ENCODE measurements around the gene PKD2.

GRCh38 chr4:88022289-88022688 is 14.9 kb downstream of the PKD2 start:
- TF ChIP-seq, protein P1, sequence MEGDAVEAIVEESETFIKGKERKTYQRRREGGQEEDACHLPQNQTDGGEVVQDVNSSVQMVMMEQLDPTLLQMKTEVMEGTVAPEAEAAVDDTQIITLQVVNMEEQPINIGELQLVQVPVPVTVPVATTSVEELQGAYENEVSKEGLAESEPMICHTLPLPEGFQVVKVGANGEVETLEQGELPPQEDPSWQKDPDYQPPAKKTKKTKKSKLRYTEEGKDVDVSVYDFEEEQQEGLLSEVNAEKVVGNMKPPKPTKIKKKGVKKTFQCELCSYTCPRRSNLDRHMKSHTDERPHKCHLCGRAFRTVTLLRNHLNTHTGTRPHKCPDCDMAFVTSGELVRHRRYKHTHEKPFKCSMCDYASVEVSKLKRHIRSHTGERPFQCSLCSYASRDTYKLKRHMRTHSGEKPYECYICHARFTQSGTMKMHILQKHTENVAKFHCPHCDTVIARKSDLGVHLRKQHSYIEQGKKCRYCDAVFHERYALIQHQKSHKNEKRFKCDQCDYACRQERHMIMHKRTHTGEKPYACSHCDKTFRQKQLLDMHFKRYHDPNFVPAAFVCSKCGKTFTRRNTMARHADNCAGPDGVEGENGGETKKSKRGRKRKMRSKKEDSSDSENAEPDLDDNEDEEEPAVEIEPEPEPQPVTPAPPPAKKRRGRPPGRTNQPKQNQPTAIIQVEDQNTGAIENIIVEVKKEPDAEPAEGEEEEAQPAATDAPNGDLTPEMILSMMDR (conservative IDR thresholded peaks at IDR 0.05 in 1 of 2, IDR thresholded peaks at IDR 0.05 in 1 of 2; ENCODE audit: low read depth in 1 of 2, low read length in 2 of 2): no peak
- no peak for TF ChIP-seq EZH2 (IDR thresholded peaks at IDR 0.05; ENCODE audit: low read length, missing control alignments)

Data from fibroblast of lung (primary cell).